GM19324 (cell line): ENCODE results near the gene CAPN5.

Source experiments
- ATAC-seq: cut with Tn5 transposase; IDR thresholded peaks from one replicate; pipeline ENCODE4 v1.9.1; 2021; ENCODE audit warnings: mild to moderate bottlenecking, moderate library complexity; ENCODE audit not compliant: unreplicated experiment, low FRiP score

CAPN5 gene

DNA sequence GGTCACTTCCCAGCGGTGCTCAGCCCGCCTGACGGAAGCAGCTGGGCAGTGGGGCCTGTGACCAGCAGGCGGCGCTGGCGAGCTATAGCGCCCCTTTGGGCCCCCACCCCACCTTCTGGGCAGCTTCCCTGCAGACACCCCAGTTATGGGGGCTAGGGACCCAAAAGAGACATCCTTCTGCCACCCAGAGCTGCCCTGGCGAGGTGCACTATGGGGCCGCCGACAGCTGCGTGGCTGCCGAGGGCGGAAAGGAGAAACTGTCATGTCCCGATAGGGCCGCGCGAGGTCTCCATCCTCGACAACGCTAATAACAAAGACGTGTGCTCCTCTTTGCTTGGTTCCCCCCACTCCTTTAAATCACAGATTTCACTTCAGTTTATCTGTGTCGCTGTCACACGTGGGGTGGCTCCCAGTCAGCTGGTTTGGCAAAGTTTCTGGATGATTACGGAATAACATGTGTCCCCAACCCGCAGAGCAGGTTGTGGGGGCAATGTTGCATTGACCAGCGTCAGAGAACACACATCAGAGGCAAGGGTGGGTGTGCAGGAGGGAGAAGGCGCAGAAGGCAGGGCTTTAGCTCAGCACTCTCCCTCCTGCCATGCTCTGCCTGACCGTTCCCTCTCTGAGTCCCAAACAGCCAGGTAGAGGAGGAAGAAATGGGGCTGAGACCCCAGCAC lies 60.6 kb downstream of the CAPN5 start:
- ATAC-seq = no peak

DNA sequence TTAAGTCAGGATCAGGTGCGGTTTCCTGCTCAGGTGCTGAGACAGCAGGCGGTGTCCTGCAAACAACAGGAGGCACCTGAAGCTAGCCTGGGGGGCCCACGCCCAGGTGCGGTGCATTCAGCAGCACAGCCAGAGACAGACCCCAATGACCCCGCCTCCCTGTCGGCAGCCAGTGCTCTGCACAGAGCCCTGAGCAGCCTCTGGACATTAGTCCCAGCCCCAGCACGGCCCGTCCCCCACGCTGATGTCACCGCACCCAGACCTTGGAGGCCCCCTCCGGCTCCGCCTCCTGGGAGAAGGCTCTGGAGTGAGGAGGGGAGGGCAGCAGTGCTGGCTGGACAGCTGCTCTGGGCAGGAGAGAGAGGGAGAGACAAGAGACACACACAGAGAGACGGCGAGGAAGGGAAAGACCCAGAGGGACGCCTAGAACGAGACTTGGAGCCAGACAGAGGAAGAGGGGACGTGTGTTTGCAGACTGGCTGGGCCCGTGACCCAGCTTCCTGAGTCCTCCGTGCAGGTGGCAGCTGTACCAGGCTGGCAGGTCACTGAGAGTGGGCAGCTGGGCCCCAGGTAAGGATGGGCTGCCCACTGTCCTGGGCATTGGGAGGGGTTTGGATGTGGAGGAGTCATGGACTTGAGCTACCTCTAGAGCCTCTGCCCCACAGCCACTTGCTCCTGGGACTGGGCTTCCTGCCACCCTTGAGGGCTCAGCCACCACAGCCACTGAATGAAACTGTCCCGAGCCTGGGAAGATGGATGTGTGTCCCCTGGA lies 61.3 kb downstream of the CAPN5 start, which contains the start of gene MYO7A:
TSS of gene MYO7A (plus strand) at position 327 of the 772 bp plus-strand sequence. CDS start 2,389 bp downstream, outside the sequence.
- ATAC-seq = no peak

DNA sequence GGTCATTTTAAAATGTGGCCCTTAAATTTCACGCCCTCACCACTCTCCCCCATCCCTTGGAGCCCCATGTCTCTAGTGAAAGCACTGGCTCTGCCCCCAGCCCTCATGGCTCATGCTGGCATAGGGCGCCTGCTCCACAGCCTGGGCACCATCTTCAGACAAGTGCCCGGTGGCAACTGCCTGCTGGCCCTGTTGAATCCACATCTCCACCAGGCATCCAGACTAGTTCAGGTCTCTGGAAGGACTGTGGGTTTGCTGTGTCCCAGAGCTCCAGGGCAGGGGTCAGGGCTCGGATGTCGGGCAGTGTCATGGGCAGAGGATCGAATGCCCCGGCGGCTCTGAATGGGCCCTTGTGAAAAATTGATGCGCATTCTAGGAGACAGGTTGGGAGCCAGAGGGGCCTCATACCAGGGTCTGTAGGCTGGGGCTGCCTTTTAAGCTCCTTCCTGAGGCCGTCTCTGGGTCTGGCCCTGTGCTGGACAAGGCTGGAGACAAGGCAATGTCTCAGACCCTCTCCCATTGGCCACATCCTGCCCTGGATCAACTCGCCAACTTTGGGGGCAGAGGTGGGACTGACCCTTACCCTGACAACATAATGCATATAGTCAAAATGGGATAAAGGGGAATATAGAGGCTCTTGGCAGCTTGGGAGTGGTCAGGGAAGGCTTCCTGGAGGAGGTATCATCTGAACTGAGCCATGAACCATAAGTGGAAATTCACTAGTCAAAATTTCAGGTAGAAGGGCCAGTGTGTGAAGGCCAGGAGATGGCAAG lies 62.5 kb downstream of the CAPN5 start:
- ATAC-seq = no peak

- no peak for ATAC-seq
Observed at GRCh38 chr11:77129842-77130756, 63.3 kb downstream of the CAPN5 start.

GRCh38 chr11:77130763-77131513 lies 64.2 kb downstream of the CAPN5 start:
- no peak for ATAC-seq

DNA sequence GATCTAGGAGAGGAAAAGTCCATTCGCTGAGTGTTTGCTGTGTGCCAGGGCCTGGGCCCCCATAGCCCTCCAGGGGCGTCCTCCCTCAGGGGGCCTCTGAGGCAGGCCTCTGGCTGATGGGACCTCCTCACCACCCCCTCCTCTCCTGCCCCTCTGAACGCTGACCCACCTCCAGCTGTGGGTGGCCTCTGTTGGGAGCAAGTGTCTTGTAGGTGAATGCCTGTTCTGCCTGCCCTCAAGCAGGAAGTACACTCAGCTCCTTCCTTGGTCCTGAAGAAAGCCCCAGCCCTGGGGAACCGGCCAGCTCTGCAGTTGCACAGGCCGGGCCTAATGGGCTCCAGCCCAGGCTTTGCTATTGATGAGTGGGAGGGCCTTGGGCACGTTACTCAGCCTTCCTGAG lies 64.8 kb downstream of the CAPN5 start:
- ATAC-seq = no peak

- ATAC-seq = no peak
Observed at GRCh38 chr11:77135069-77135468, 68.3 kb downstream of the CAPN5 start.

DNA sequence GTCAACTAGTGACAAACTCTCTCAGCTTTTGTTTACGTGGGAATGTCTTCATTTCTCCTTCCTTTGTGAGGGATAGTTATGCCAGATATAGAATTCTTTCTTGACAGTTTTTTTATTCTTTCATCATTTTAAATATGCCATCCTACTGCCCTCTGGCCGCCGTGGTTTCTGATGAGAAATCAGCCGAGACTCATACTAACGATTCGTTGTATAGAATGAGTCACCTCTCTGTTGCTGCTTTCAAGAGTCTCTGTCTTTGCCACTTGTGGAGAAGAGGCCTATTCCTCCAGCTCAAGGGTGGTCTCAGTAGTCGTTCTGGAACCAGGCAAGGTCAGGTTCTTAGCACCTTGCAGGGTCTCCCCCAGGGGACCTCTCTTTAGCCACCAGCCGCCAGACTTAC lies 69.3 kb downstream of the CAPN5 start:
- no peak for ATAC-seq

DNA sequence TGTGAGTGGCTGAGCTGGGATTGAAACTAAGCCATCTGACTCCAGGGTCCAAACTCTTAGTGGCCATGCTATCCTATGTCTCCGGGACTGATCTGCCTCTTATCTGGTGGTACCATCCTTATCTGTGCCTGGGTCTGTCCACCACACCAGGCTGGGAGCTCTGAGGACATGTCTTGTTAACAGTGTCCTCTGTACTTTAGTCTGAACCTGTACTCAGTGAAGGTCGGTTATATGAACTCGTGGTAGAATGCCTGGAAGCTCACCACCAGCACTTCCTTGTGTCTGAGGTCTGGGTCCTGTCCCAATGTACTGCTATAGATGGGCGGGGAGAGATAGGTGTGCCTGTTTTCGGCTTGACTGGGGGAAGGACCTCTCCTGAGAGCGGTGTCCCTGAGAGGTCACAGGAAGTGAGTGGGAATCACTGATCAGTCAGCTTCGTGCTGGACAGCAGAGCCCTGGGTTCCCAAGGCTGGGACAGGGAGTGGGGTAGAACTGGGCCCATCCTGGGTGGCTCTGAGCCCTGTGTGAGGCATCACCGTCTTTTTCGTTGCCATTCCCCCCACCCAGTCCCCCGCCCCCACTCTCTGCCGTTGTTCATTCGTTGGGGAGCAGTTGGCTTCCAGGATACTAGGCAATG lies 70.1 kb downstream of the CAPN5 start:
- no peak for ATAC-seq

DNA sequence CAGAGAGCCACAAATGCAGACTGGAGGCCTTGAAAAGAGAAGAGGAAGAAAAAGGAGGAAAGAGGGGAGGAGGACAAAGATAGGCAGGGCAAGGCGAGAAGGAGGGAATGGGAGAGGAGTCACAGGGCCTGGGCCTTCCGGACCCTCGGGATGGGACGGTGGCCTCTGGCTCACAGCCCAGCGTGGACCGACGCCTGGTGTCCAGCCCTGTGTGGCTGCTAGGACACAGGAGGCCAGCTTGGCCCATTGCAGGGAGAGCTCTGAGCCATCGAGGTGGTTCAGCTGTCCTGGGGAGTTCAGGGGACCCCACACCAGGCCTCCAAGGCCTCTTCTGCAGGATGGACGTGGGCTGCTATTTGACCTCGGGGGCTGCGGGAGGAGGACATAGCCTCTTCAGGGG lies 70.7 kb downstream of the CAPN5 start:
- no peak for ATAC-seq

DNA sequence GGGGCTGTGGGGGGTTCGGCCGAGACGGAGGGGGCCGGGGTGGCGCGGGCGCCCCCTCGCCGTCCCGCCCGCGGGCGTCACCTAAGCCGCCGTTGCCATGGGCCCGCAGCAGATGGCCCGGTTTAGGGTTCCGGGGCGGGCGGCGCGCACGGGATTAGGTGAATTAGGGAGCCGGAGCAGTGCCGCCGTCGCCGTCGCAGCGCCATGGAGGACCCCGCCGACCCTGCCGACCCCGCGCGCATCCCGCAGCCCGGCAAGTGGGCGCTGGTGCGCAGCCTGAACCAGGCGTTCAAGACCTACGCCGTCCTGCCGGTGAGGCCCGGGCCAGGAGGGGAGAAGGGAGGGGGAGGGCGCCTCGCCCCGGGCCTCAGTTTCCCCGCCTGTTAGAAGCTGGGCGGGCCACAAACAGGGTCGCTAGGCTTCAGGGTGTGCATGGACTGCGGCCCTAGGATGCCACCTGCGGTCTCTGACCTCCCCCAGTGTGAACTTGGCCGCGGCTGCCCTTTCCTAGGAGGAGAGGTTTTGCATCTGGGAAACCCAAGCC lies 71.4 kb downstream of the CAPN5 start:
- no peak for ATAC-seq

- ATAC-seq = no peak
Observed at GRCh38 chr11:77139201-77139600, 72.4 kb downstream of the CAPN5 start.

- no peak for ATAC-seq
Observed at GRCh38 chr11:77140231-77140851, 73.6 kb downstream of the CAPN5 start.

DNA sequence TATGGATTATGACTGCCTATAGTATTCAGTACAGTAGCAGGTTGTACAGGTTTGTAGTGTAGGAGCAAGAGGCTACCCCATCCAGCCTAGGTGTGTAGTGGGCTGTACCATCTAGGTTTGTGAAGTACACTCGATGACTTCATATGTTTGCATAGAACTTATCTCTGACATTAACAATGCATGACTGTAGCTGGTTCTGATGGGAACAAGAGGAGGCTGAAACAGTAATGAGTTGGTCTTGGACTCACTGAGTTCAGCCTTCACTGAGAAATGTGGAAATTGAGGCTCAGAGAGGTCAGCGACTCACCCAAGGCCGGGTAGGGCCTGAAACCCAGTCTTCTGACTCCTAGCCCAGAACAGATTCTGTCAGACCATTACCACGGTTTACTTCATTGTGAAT lies 74.3 kb downstream of the CAPN5 start:
- ATAC-seq = no peak

DNA sequence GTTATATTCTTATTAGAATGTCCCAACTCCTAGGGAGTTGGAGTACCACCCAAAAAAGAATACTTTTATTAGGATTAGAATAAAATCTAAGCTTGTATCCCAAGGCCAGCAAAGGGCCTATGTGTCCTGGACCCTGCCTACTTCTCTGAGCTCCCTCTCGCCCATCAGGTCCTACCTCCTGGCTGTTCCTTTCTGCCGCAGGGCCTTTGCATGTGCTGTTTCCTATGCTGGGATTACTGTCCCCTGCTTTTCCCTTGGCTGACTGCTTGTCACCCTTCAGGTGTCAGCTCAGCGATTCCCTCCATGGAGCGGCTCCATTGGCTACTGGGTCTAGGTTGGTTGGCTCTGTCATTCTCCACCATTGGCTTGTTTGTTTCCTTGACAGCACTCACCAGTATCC lies 74.7 kb downstream of the CAPN5 start:
- ATAC-seq = no peak

DNA sequence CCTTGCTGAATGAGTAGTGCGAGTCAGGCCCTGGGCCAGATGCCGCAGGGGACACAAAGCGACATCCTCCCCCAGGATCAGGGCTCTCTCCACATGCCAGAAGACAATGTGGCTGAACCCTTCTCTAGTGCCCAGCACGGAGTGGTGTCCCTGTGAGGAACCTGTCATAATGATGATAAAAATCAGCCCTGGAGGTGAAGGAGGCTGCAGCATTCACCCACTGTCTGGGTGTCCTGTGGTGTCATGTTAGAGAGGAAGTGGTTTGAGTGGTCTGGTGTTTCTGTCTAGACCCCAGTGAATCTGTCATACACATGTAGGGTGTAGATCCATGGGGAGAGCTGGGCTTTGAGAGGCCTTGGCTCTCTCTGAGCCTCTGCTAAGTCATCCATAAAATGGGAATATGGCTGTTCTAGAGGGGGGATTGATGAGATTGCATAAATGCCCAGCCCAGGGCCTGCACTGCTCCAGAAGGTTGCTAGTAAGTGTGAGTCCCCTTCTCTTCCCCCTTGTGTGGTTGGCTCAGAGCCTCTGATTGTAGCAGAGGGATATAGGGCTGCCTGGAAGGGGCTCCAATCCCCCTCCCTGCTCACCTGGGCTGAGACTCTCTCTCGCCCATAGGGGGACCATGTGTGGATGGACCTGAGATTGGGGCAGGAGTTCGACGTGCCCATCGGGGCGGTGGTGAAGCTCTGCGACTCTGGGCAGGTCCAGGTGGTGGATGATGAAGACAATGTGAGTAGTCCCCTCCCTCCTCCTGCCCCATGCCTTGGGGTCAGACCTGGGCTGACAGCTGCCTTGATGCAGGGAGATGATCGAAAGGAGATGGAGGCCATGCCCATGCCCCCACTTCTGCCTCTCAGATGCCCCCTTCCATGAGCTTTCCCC lies 75.6 kb downstream of the CAPN5 start:
- ATAC-seq = no peak

DNA sequence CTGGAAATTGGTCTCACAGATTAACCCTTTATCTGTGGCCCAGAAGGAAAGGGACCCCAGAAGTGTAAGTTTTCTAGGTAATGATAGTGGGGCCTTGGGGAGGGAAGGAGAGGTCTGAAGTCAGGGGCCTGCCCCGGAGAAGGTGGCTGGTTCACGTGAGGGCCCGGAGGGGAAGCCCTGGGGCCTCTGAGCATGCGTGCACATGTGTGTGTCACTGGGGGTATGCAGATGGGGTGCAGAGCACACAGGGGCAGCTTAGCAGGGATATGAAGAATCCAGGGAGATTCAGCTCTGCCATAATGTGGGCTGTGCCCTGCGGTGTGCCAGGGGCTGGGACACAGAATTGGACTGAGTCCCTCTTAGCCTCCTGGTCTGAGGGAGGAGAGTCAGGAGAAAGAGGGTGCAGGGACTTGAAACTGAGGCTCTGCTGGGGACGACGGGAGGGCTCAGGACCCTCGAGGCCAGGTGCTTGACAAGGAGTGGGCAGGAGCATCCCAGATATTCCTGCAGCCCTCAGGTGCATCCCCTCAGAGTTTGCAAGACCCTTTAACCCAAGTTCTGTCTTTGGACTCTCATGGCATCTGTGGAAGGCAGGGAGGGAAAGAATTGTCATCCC lies 76.7 kb downstream of the CAPN5 start:
- ATAC-seq = no peak
